IMR-90 (cell line): Measurements from ENCODE around the gene TMEM62. TPM values are rescaled to one million over a fixed set of nuclear protein-coding genes. Genes with fewer than 3 reads are reported as not detected.

Source experiments
- ATAC-seq: fragments of 200-7000 bp; cut with Tn5 transposase; 2 replicates; pipeline ENCODE4 v1.9.1; 2020; ENCODE audit warnings: low read depth, mild to moderate bottlenecking, moderate library complexity
- BruUV-seq: library from RNA; stranded (reverse); fragments of 400-500 nt; replicated peaks from 2 replicates; lab custom pipeline; 2021; lab: Mats Ljungman, UMichigan
- CTCF ChIA-PET: fragments of 300-600 bp; formaldehyde crosslinking; extraction: SDS; loops from one replicate; lab custom pipeline; 2021; ENCODE audit warnings: antibody characterized with exemption; lab: Yijun Ruan, JAX
- POLR2A ChIA-PET: fragments of 300-600 bp; sonication (Branson Sonifier 250); formaldehyde crosslinking; loops from one replicate; lab custom pipeline; 2022; ENCODE audit warnings: antibody characterized with exemption; ENCODE audit not compliant: unreplicated experiment; lab: Charles Lee
- DNase-seq: peaks from one replicate; pipeline ENCODE4 v3.0.0; 2013
- H2AFZ ChIP-seq: replicated peaks from 2 replicates; pipeline ENCODE3; 2013; ENCODE audit warnings: low read length, mild to moderate bottlenecking; ENCODE audit not compliant: poor library complexity
- H2AK5ac ChIP-seq: 2 replicates; pipeline ENCODE4 v1.6.1; 2013; ENCODE audit warnings: low read depth, low read length, inconsistent platforms
- H2AK9ac ChIP-seq: replicated peaks from 2 replicates; pipeline ENCODE3; 2013; ENCODE audit warnings: mild to moderate bottlenecking, low read depth, low read length, moderate library complexity; ENCODE audit not compliant: poor library complexity
- H2BK120ac ChIP-seq: 2 replicates; pipeline ENCODE4 v1.6.1; 2013; ENCODE audit warnings: low read depth, low read length, inconsistent platforms
- H2BK15ac ChIP-seq: 3 replicates; pipeline ENCODE4 v1.6.1; 2013; ENCODE audit warnings: low read depth, low read length, inconsistent platforms
- H2BK20ac ChIP-seq: 2 replicates; pipeline ENCODE4 v1.6.1; 2013; ENCODE audit warnings: low read depth, mild to moderate bottlenecking, inconsistent platforms, low read length, moderate library complexity
- H2BK5ac ChIP-seq: 2 replicates; pipeline ENCODE4 v1.6.1; 2013; ENCODE audit warnings: mild to moderate bottlenecking, low read depth, low read length, inconsistent platforms; ENCODE audit not compliant: poor library complexity, severe bottlenecking
- H3K14ac ChIP-seq: replicated peaks from 2 replicates; pipeline ENCODE4 v1.6.1; 2013; ENCODE audit warnings: low read depth, low read length, inconsistent platforms
- H3K18ac ChIP-seq: 2 replicates; pipeline ENCODE4 v1.6.1; 2013; ENCODE audit warnings: low read depth, low read length, control low read depth
- H3K23ac ChIP-seq: 2 replicates; pipeline ENCODE4 v1.6.1; 2013; ENCODE audit warnings: low read depth, low read length, inconsistent platforms
- H3K27ac ChIP-seq: 2 replicates; pipeline ENCODE4 v1.5.1; 2013; ENCODE audit warnings: mild to moderate bottlenecking, control low read depth, low read length; ENCODE audit not compliant: insufficient read depth
- H3K27me3 ChIP-seq: 2 replicates; pipeline ENCODE4 v1.6.1; 2013; ENCODE audit warnings: low read length; ENCODE audit not compliant: control insufficient read depth, insufficient read depth
- H3K36me3 ChIP-seq: 2 replicates; pipeline ENCODE4 v1.6.1; 2013; ENCODE audit warnings: low read length, mixed read lengths; ENCODE audit not compliant: control insufficient read depth, insufficient read depth
- H3K4ac ChIP-seq: 2 replicates; pipeline ENCODE4 v1.6.1; 2013; ENCODE audit warnings: low read depth, low read length, inconsistent platforms
- H3K4me1 ChIP-seq: 2 replicates; pipeline ENCODE4 v1.6.1; 2013; ENCODE audit warnings: low read length, mixed read lengths; ENCODE audit not compliant: control insufficient read depth, insufficient read depth
- H3K4me2 ChIP-seq: 2 replicates; pipeline ENCODE4 v1.6.1; 2013; ENCODE audit warnings: low read depth, mild to moderate bottlenecking, control low read depth, low read length, moderate library complexity
- H3K4me3 ChIP-seq: 2 replicates; pipeline ENCODE4 v1.5.1; 2013; ENCODE audit warnings: low read depth, mild to moderate bottlenecking, control low read depth, low read length, moderate library complexity; ENCODE audit not compliant: insufficient read depth
- H3K56ac ChIP-seq: 2 replicates; pipeline ENCODE4 v1.6.1; 2013; ENCODE audit warnings: low read length, inconsistent platforms; ENCODE audit not compliant: insufficient read depth; ENCODE audit errors: extremely low read depth
- H3K79me1 ChIP-seq, 2 experiments: 2 replicates each; pipeline ENCODE4 v1.6.1; 2013; ENCODE audit warnings: low read length in 2 of 2, inconsistent platforms in 1 of 2, low read depth in 1 of 2
- H3K9ac ChIP-seq: 2 replicates; pipeline ENCODE4 v1.6.1; 2013; ENCODE audit warnings: low read depth, low read length, control low read depth
- H3K9me1 ChIP-seq: 2 replicates; pipeline ENCODE4 v1.6.1; 2013; ENCODE audit warnings: low read length, inconsistent platforms; ENCODE audit not compliant: insufficient read depth
- H3K9me3 ChIP-seq: 2 replicates; pipeline ENCODE4 v1.6.1; 2013; ENCODE audit warnings: low read length; ENCODE audit not compliant: control insufficient read depth, insufficient read depth
- H4K20me1 ChIP-seq: 2 replicates; pipeline ENCODE4 v1.6.1; 2013; ENCODE audit warnings: low read length, inconsistent platforms; ENCODE audit not compliant: insufficient read depth
- H4K5ac ChIP-seq: 2 replicates; pipeline ENCODE4 v1.6.1; 2013; ENCODE audit warnings: mild to moderate bottlenecking, low read depth, low read length, control low read depth
- H4K8ac ChIP-seq, 2 experiments: 2 replicates each; pipeline ENCODE4 v1.6.1; 2013; ENCODE audit warnings: low read depth in 2 of 2, low read length in 2 of 2, control low read depth in 1 of 2, inconsistent platforms in 1 of 2
- H4K91ac ChIP-seq: 2 replicates; pipeline ENCODE4 v1.6.1; 2013; ENCODE audit warnings: low read depth, low read length, inconsistent platforms; ENCODE audit not compliant: insufficient read depth
- BHLHE40 ChIP-seq: fragments of 150-350 bp; IDR thresholded peaks from 2 replicates; pipeline ENCODE4 v1.6.1; 2016; ENCODE audit warnings: mild to moderate bottlenecking, low read depth, low read length
- CEBPB ChIP-seq: IDR thresholded peaks from 2 replicates; pipeline ENCODE4 v1.6.1; 2012; ENCODE audit warnings: low read depth, low read length, improper control_type of control experiment
- CHD1 ChIP-seq: IDR thresholded peaks from 2 replicates; pipeline ENCODE4 v1.6.1; 2012; ENCODE audit warnings: low read depth, low read length, improper control_type of control experiment
- FOS ChIP-seq: fragments of 150-350 bp; IDR thresholded peaks from 2 replicates; pipeline ENCODE4 v1.6.1; 2016; ENCODE audit warnings: low read depth, low read length
- MAFK ChIP-seq: IDR thresholded peaks from 2 replicates; pipeline ENCODE4 v1.6.1; 2012; ENCODE audit warnings: low read depth, low read length, improper control_type of control experiment
- MXI1 ChIP-seq: IDR thresholded peaks from 2 replicates; pipeline ENCODE4 v1.6.1; 2012; ENCODE audit warnings: low read depth, mild to moderate bottlenecking, low read length, moderate library complexity, borderline replicate concordance
- NFE2L2 ChIP-seq: fragments of 150-350 bp; IDR thresholded peaks from 2 replicates; pipeline ENCODE4 v1.6.1; 2016; ENCODE audit warnings: low read depth, mild to moderate bottlenecking, low read length
- POLR2A ChIP-seq: IDR thresholded peaks from 2 replicates; pipeline ENCODE4 v1.6.1; 2012; ENCODE audit warnings: mild to moderate bottlenecking, low read depth, low read length
- RAD21 ChIP-seq: IDR thresholded peaks from 2 replicates; pipeline ENCODE4 v1.6.1; 2012; ENCODE audit warnings: low read length, improper control_type of control experiment
- RCOR1 ChIP-seq: IDR thresholded peaks from 2 replicates; pipeline ENCODE4 v1.6.1; 2012; ENCODE audit warnings: mild to moderate bottlenecking, low read length, improper control_type of control experiment; ENCODE audit not compliant: insufficient replicate concordance
- RFX5 ChIP-seq: IDR thresholded peaks from 2 replicates; pipeline ENCODE4 v1.8.0; 2012; ENCODE audit warnings: low read depth, mild to moderate bottlenecking, low read length, moderate library complexity
- SMC3 ChIP-seq: fragments of 150-350 bp; IDR thresholded peaks from 2 replicates; pipeline ENCODE4 v1.6.1; 2016; ENCODE audit warnings: low read depth, mild to moderate bottlenecking, antibody characterized with exemption, low read length, moderate library complexity
- USF2 ChIP-seq: fragments of 150-350 bp; IDR thresholded peaks from 2 replicates; pipeline ENCODE4 v1.6.1; 2017; ENCODE audit warnings: mild to moderate bottlenecking, antibody characterized with exemption, low read length, low read depth
- WGBS, 2 experiments: methylation state at CpG; one replicate each; pipeline versions ENCODE4 v1.1.5 to v1.1.7; 2013; ENCODE audit warnings: missing lambda C conversion rate in 2 of 2; ENCODE audit not compliant: insufficient read length in 1 of 2; ENCODE audit errors: extremely low coverage in 2 of 2; 5-methylcytosine and 5-hydroxymethylcytosine counted together
- dilution Hi-C: fragments of 300-500 bp; cut with HindIII; formaldehyde crosslinking; loops from one replicate; pipeline ENCODE4 v1.14.3; 2018; ENCODE audit warnings: low sequenced_read_pairs; ENCODE audit not compliant: unreplicated experiment
- in situ Hi-C: fragments of 300-500 bp; cut with MboI; formaldehyde crosslinking; loops from 3 replicates; pipeline ENCODE4 v1.14.3; 2019; ENCODE audit warnings: low sequenced_read_pairs, inconsistent platforms, mixed read lengths
- intact Hi-C: fragments of 100-400 bp; cut with micrococcal nuclease; formaldehyde crosslinking; loops from 2 replicates; pipeline ENCODE4 v1.10.0; 2022
- polyA plus RNA-seq, 3 experiments: library from polyadenylated mRNA; depleted of rRNA; stranded (reverse); fragments of >200 nt; gene quantifications; 2 replicates each; pipeline ENCODE4 v1.2.3, GENCODE V29; 2012; ENCODE audit warnings: low replicate concordance in 1 of 3
- total RNA-seq: library from RNA; depleted of rRNA; stranded (reverse); fragments of >200 nt; gene quantifications from 2 replicates; pipeline ENCODE4 v1.2.3, GENCODE V29; 2012
- TF ChIP-seq, protein P1 (sequence below): fragments of 150-350 bp; IDR thresholded peaks from 2 replicates; pipeline ENCODE4 v1.6.1; 2016; ENCODE audit warnings: low read depth, mild to moderate bottlenecking, low read length, moderate library complexity, borderline replicate concordance
- TF ChIP-seq, protein P2 (sequence below): conservative IDR thresholded peaks from 2 replicates; pipeline ENCODE4 v1.5.1; 2012; ENCODE audit warnings: mild to moderate bottlenecking, low read depth, low read length, improper control_type of control experiment

Gene TMEM62
- total and polyA plus RNA-seq, 2 of the 4 experiments (the other 2 are of a cell fraction), result 3.7 to 5.6 TPM

GRCh38 chr15:43118286-43118685 is 15.1 kb upstream of the TMEM62 start:
- ATAC-seq, result no peak
- Histone ChIP-seq H3K9me1 (no peaks in the 10 kb centered on the region), H3K9me3 (no peaks in the 10 kb centered on the region), H2BK120ac (no peak overlapping the region), H4K20me1 (no peaks in the 10 kb centered on the region), H4K5ac (no peak overlapping the region), H3K4me3 (no peak overlapping the region), H3K27ac (no peak overlapping the region), H3K4me2 (no peak overlapping the region), H3K14ac (no peak overlapping the region), H3K4me1 (no peaks in the 10 kb centered on the region), H3K27me3 (peaks cover 13% of the 10 kb centered on the region), H2AK5ac (no peak overlapping the region), H3K18ac (no peak overlapping the region), H3K56ac (no peak overlapping the region), H2AFZ (no peak overlapping the region), H4K91ac (no peak overlapping the region), H2AK9ac (no peak overlapping the region), H2BK20ac (no peak overlapping the region), H3K36me3 (no peaks in the 10 kb centered on the region), H2BK15ac (no peak overlapping the region), H4K8ac (no peak overlapping the region), H3K23ac (no peak overlapping the region), H3K9ac (no peak overlapping the region), H3K79me1 (no peaks in the 10 kb centered on the region; a peak in 1 of 4 replicates), H3K4ac (no peak overlapping the region), H2BK5ac (no peak overlapping the region)
- ChIA-PET CTCF (no interaction called here), POLR2A (no interaction called here)
- WGBS, 2 experiments, result no CpG with 5 or more reads among the region's 1 CpG
- no peak for TF ChIP-seq CHD1
- TF ChIP-seq FOS, result no peak
- TF ChIP-seq POLR2A, result no peak
- TF ChIP-seq, protein P1, sequence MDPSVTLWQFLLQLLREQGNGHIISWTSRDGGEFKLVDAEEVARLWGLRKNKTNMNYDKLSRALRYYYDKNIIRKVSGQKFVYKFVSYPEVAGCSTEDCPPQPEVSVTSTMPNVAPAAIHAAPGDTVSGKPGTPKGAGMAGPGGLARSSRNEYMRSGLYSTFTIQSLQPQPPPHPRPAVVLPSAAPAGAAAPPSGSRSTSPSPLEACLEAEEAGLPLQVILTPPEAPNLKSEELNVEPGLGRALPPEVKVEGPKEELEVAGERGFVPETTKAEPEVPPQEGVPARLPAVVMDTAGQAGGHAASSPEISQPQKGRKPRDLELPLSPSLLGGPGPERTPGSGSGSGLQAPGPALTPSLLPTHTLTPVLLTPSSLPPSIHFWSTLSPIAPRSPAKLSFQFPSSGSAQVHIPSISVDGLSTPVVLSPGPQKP, result no peak
- no peak for TF ChIP-seq RAD21
- TF ChIP-seq RCOR1, result no peak
- TF ChIP-seq MXI1, result no peak
- no peak for TF ChIP-seq MAFK
- TF ChIP-seq, protein P2, sequence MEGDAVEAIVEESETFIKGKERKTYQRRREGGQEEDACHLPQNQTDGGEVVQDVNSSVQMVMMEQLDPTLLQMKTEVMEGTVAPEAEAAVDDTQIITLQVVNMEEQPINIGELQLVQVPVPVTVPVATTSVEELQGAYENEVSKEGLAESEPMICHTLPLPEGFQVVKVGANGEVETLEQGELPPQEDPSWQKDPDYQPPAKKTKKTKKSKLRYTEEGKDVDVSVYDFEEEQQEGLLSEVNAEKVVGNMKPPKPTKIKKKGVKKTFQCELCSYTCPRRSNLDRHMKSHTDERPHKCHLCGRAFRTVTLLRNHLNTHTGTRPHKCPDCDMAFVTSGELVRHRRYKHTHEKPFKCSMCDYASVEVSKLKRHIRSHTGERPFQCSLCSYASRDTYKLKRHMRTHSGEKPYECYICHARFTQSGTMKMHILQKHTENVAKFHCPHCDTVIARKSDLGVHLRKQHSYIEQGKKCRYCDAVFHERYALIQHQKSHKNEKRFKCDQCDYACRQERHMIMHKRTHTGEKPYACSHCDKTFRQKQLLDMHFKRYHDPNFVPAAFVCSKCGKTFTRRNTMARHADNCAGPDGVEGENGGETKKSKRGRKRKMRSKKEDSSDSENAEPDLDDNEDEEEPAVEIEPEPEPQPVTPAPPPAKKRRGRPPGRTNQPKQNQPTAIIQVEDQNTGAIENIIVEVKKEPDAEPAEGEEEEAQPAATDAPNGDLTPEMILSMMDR, result no peak
- no peak for TF ChIP-seq NFE2L2
- no peak for TF ChIP-seq CEBPB
- no peak for TF ChIP-seq SMC3
- TF ChIP-seq RFX5, result no peak
- TF ChIP-seq USF2, result no peak
- TF ChIP-seq BHLHE40, result no peak
- in situ Hi-C loops, result no loop called here
- intact Hi-C loops, result no loop called here
- dilution Hi-C loops, result no loop called here
- BruUV-seq, result no TSS peak
- DNase-seq, result no peak
